Prostate gland (tissue), 2 donors: ENCODE results near the gene BDH1.

Experiments
- CTCF ChIP-seq, 4 experiments: fragments of 200-600 bp in 2 of 4; fragments of 450-650 bp in 2 of 4; sonication (generic) in 2 of 4; IDR thresholded peaks; 1 replicate in 3 of 4; 2 replicates in 1 of 4; pipeline ENCODE4 v1.5.1; 2016 to 2019; ENCODE audit warnings: antibody characterized with exemption in 4 of 4, mild to moderate bottlenecking in 2 of 4, moderate library complexity in 2 of 4
- POLR2AphosphoS5 ChIP-seq: sonication (generic); formaldehyde crosslinking; IDR thresholded peaks from one replicate; pipeline ENCODE4 v1.6.1; 2017; ENCODE audit warnings: antibody characterized with exemption

GRCh38 chr3:197552198-197552597, 3.6 kb downstream of the BDH1 start:
- TF ChIP-seq POLR2AphosphoS5 (no peak), CTCF (IDR thresholded peaks at IDR 0.05) (no peak)
